B cell (primary cell): Measurements from ENCODE around the gene GSTA1.

Experiments
- CTCF ChIP-seq: fragments of 200-600 bp; IDR thresholded peaks from one replicate; pipeline ENCODE4 v1.8.0; 2022; ENCODE audit warnings: antibody characterized with exemption, mild to moderate bottlenecking
- EZH2 ChIP-seq: IDR thresholded peaks from 2 replicates; pipeline ENCODE4 v1.6.1; 2012; ENCODE audit warnings: borderline replicate concordance, low read depth, mild to moderate bottlenecking, moderate library complexity, low read length; ENCODE audit not compliant: insufficient read depth, poor library complexity, severe bottlenecking

GRCh38 chr6:52754443-52754842 is 49.2 kb downstream of the GSTA1 start:
- no peak for TF ChIP-seq CTCF
- TF ChIP-seq EZH2 = no peak
